B cell (primary cell): ENCODE data around the gene NIPBL. TPM values are rescaled to one million over a fixed set of nuclear protein-coding genes. Genes with fewer than 3 reads are reported as not detected.

Experiments used
- ATAC-seq: fragments of 200-7000 bp; cut with Tn5 transposase; one replicate; pipeline ENCODE4 v1.10.0; 2021; ENCODE audit warnings: low read depth, mild to moderate bottlenecking, moderate number of reproducible peaks, moderate library complexity
- CTCF ChIA-PET: fragments of 350-600 bp; sonication (Branson Sonifier 250); formaldehyde crosslinking; loops from one replicate; lab custom pipeline; 2021; ENCODE audit warnings: antibody characterized with exemption, inconsistent platforms; lab: Charles Lee
- POLR2A ChIA-PET: fragments of 350-600 bp; sonication (Branson Sonifier 250); formaldehyde crosslinking; loops from one replicate; lab custom pipeline; 2021; ENCODE audit warnings: antibody characterized with exemption; lab: Charles Lee
- DNase-seq: peaks from one replicate; pipeline ENCODE4 v3.0.0; 2013
- H2AFZ ChIP-seq: 2 replicates; pipeline ENCODE4 v1.6.1; 2012; ENCODE audit warnings: mild to moderate bottlenecking, low read depth, low read length; ENCODE audit not compliant: insufficient read depth, poor library complexity, severe bottlenecking
- H3K27ac ChIP-seq, 2 donors: 1 replicate in 1 of 2; 2 replicates in 1 of 2; pipeline ENCODE4 v1.5.1; 2012 to 2013; ENCODE audit warnings: low read length in 2 of 2, mild to moderate bottlenecking in 2 of 2, moderate library complexity in 1 of 2
- H3K27me3 ChIP-seq, 4 experiments: fragments of 200-600 bp in 1 of 4; sonication (generic) in 1 of 4; replicated peaks in 1 of 4; 1 replicate in 2 of 4; 2 replicates in 2 of 4; pipeline versions ENCODE4 v1.6.1 to v1.7.0; 2013 to 2016; ENCODE audit warnings: low read length in 3 of 4, mild to moderate bottlenecking in 2 of 4, mixed read lengths in 1 of 4, moderate library complexity in 1 of 4; ENCODE audit not compliant: insufficient read depth in 4 of 4, control insufficient read depth in 3 of 4; ENCODE audit errors: control extremely low read depth in 1 of 4
- H3K36me3 ChIP-seq, 2 experiments: replicated peaks in 1 of 2; 1 replicate in 1 of 2; 2 replicates in 1 of 2; pipeline versions ENCODE4 v1.6.1 to v1.7.1; 2013; ENCODE audit warnings: low read length in 1 of 2; ENCODE audit not compliant: insufficient read depth in 2 of 2, control insufficient read depth in 1 of 2; ENCODE audit errors: control extremely low read depth in 1 of 2, extremely low read depth in 1 of 2
- H3K4me1 ChIP-seq, 2 donors: fragments of 200-600 bp in 1 of 2; sonication (generic) in 1 of 2; 1 replicate in 1 of 2; 2 replicates in 1 of 2; pipeline versions ENCODE4 v1.5.1 to v1.6.1; 2013 to 2017; ENCODE audit warnings: low read length in 2 of 2; ENCODE audit not compliant: control insufficient read depth in 2 of 2, insufficient read depth in 2 of 2
- H3K4me2 ChIP-seq: replicated peaks from 2 replicates; pipeline ENCODE3; 2012; ENCODE audit warnings: mild to moderate bottlenecking, low read depth, low read length; ENCODE audit not compliant: poor library complexity, severe bottlenecking
- H3K4me3 ChIP-seq, 5 experiments: fragments of 200-600 bp in 1 of 5; sonication (generic) in 1 of 5; 1 replicate in 3 of 5; 2 replicates in 2 of 5; pipeline versions ENCODE4 v1.5.1 to v1.7.0; 2011 to 2016; ENCODE audit warnings: low read length in 4 of 5, mild to moderate bottlenecking in 4 of 5, low read depth in 2 of 5, control low read depth in 1 of 5, moderate library complexity in 1 of 5; ENCODE audit not compliant: insufficient read depth in 1 of 5; ENCODE audit errors: control extremely low read depth in 1 of 5, extremely low read depth in 1 of 5
- H3K79me2 ChIP-seq: fragments of 200-600 bp; sonication (generic); one replicate; pipeline ENCODE4 v1.6.0; 2016; ENCODE audit warnings: low read length; ENCODE audit not compliant: control insufficient read depth, insufficient read depth
- H3K9ac ChIP-seq: fragments of 200-600 bp; sonication (generic); 2 replicates; pipeline ENCODE4 v1.6.1; 2017; ENCODE audit warnings: mild to moderate bottlenecking, low read length, moderate library complexity
- H3K9me3 ChIP-seq, 3 donors: one replicate each; pipeline versions ENCODE4 v1.6.1 to v1.7.1; 2013; ENCODE audit warnings: low read length in 2 of 3; ENCODE audit not compliant: control insufficient read depth in 2 of 3, insufficient read depth in 1 of 3; ENCODE audit errors: control extremely low read depth in 1 of 3
- H4K20me1 ChIP-seq: 2 replicates; pipeline ENCODE4 v1.6.0; 2012; ENCODE audit warnings: mild to moderate bottlenecking, low read length; ENCODE audit not compliant: insufficient read depth, control insufficient read depth, poor library complexity, severe bottlenecking
- H3K27ac Mint-ChIP-seq: one replicate; pipeline ENCODE4 v1.8.0; 2021; ENCODE audit warnings: mixed read lengths
- H3K27me3 Mint-ChIP-seq: one replicate; pipeline ENCODE4 v1.8.0; 2021; ENCODE audit warnings: mixed read lengths
- H3K4me1 Mint-ChIP-seq: one replicate; pipeline ENCODE4 v1.8.0; 2021; ENCODE audit warnings: mixed read lengths
- H3K4me3 Mint-ChIP-seq: one replicate; pipeline ENCODE4 v1.8.0; 2021; ENCODE audit warnings: mixed read lengths
- H3K9me3 Mint-ChIP-seq: one replicate; pipeline ENCODE4 v1.8.0; 2022; ENCODE audit warnings: mixed read lengths; ENCODE audit not compliant: insufficient read depth
- CTCF ChIP-seq: fragments of 200-600 bp; IDR thresholded peaks from one replicate; pipeline ENCODE4 v1.8.0; 2022; ENCODE audit warnings: antibody characterized with exemption, mild to moderate bottlenecking
- EZH2 ChIP-seq: IDR thresholded peaks from 2 replicates; pipeline ENCODE4 v1.6.1; 2012; ENCODE audit warnings: borderline replicate concordance, low read depth, mild to moderate bottlenecking, moderate library complexity, low read length; ENCODE audit not compliant: insufficient read depth, poor library complexity, severe bottlenecking
- WGBS: methylation state at CpG from one replicate; pipeline ENCODE4 v1.1.5; 2013; ENCODE audit warnings: missing lambda C conversion rate; ENCODE audit not compliant: insufficient coverage; 5-methylcytosine and 5-hydroxymethylcytosine counted together
- intact Hi-C: fragments of 100-400 bp; cut with micrococcal nuclease; formaldehyde crosslinking; loops from one replicate; pipeline ENCODE4 v1.10.0; 2022
- polyA minus RNA-seq: library from RNA; depleted of rRNA, polyadenylated mRNA; stranded (reverse); fragments of >200 nt; gene quantifications from 2 replicates; pipeline ENCODE4 v1.2.3, GENCODE V29; 2012
- polyA plus RNA-seq: library from polyadenylated mRNA; depleted of rRNA; stranded (reverse); fragments of >200 nt; gene quantifications from 2 replicates; pipeline ENCODE4 v1.2.3, GENCODE V29; 2012
- total RNA-seq, 2 donors: library from RNA; stranded (reverse); fragments of 120-200 nt in 1 of 2; gene quantifications; 1 replicate in 1 of 2; 2 replicates in 1 of 2; pipeline versions ENCODE4 v1.2.3 to v1.2.4, GENCODE V29; 2013 to 2022

NIPBL gene
- 112 and 120 TPM in 2 replicates for total RNA-seq
- total RNA-seq (2013) = 47.9 TPM
- polyA plus RNA-seq = 24.7 and 35.0 TPM in 2 replicates
- 36.3 and 70.0 TPM in 2 replicates for polyA minus RNA-seq

DNA sequence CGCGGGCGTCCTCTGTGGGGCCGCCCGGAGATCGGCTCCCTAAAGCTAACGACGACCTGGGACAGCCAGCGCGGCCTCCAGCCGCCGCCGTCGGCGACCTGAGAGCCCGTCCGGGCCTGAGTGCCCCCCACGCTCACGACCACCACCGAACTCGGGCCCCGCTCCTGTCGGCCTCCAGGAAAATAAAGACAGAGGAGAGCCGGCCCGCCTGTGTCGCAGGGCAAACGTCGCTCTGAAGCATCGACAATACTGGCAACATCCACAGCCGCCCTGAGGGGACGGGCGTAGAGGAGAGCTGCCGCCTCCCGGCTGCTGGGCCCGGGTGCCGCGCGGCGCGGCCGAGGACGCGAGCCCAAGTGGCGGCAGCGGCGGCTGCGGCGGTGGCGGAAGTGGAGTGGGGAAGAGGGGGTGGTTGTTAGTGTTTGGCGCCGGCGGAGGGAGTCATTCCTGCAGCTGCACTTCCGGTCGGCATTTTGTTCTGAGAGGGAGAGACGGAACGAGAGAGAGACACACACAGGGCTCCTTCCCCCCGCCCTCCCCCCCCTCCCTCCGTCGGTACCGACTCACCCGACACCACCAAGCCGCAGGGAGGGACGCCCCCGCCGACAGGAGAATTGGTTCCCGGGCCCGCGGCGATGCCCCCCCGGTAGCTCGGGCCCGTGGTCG, at the start of gene NIPBL:
TSS of gene NIPBL (plus strand) at position 471 of the 666 bp plus-strand sequence. CDS start 76,928 bp downstream, outside the sequence.
- H3K9me3 Mint-ChIP-seq = no peaks in the 10 kb centered on the region
- Histone ChIP-seq H3K4me1 (peaks cover 19 to 47% of the 10 kb centered on the region in 2 donors), H4K20me1 (peaks cover 31% of the 10 kb centered on the region), H3K4me2 (peak within 1 kb of the TSS; percentile 81), H2AFZ (peak within 1 kb of the TSS; percentile 85), H3K27me3 (no peaks in the 10 kb centered on the region), H3K79me2 (peaks cover 79% of the 10 kb centered on the region), H3K9me3 (no peaks in the 10 kb centered on the region), H3K36me3 (no peaks in the 10 kb centered on the region), H3K9ac (peak within 1 kb of the TSS; percentile 98), H3K27ac (peak within 1 kb of the TSS; percentile 96 to 98), H3K4me3 (peak within 1 kb of the TSS; percentile 85 to 99 (median 94))
- WGBS = 0% methylated on average over 55 of the region's 73 CpGs
- H3K27ac Mint-ChIP-seq = peak within 1 kb of the TSS; percentile 95
- POLR2A ChIA-PET = interaction anchor here (0.6 to 2.6 kb wide), 5 partner anchors 70 to 634 kb away, joined by 3 to 15 read pairs (median 5); partner anchors contain the start of gene NADK2
- no peak for TF ChIP-seq CTCF
- TF ChIP-seq EZH2 = no peak
- peak; percentile 93 for DNase-seq
- peaks cover 41% of the 10 kb centered on the region for H3K4me1 Mint-ChIP-seq
- H3K27me3 Mint-ChIP-seq = no peaks in the 10 kb centered on the region
- intact Hi-C loops = loop anchor here (1.0 to 2.0 kb wide), 3 partner anchors 68 to 724 kb away; partner anchors contain the start of genes NUP155 and SKP2
- peak; percentile 67 for ATAC-seq
- CTCF ChIA-PET = interaction anchor here (0.8 to 4.8 kb wide), 15 partner anchors 8 to 186 kb away, joined by 3 to 24 read pairs (median 6); no protein-coding TSS in a partner anchor
- peak within 1 kb of the TSS; percentile 91 for H3K4me3 Mint-ChIP-seq

DNA sequence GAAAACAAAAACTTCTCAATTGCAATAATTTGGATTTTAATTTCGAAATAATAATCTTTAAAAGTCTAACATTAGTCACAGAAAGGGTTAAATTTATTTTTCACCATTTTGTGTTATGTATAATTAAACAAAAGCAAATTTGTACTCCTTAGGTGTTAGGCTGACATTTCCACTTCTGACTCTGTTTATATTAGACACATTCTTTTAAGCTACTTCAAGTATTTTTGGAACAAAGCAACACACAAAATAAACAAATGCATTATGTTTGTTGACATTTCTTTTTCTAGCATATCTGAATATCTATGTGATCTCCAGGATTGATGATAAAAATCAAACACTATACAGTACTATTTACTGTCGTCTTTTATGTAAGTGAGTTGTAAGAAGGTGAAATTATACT, 44.3 kb upstream of the NIPBL start:
- peaks cover 10% of the 10 kb centered on the region for H3K27me3 Mint-ChIP-seq
- ATAC-seq = no peak

More for the DNA sequence above, 44.3 kb upstream of the NIPBL start:
- Mint-ChIP-seq H3K27ac (no peak overlapping the region), H3K9me3 (no peaks in the 10 kb centered on the region), H3K4me1 (peaks cover 2% of the 10 kb centered on the region), H3K4me3 (no peak overlapping the region)
- Histone ChIP-seq H2AFZ (no peak overlapping the region), H3K36me3 (no peaks in the 10 kb centered on the region), H3K4me2 (no peak overlapping the region), H3K27ac (no peak overlapping the region), H3K9me3 (no peaks in the 10 kb centered on the region), H3K79me2 (no peaks in the 10 kb centered on the region), H3K4me3 (no peak overlapping the region), H3K4me1 (no peaks in the 10 kb centered on the region), H3K9ac (no peak overlapping the region), H4K20me1 (no peaks in the 10 kb centered on the region), H3K27me3 (no peaks in the 10 kb centered on the region)
- ChIA-PET CTCF (no interaction called here), POLR2A (no interaction called here)
- intact Hi-C loops = no loop called here
- WGBS = no CpG with 5 or more reads among the region's 2 CpGs
- no peak for DNase-seq
- TF ChIP-seq EZH2 (no peak), CTCF (no peak)
